GM03348 (cell line): Measurements from ENCODE around the gene BCL2L2.
"Not testable (repeated sequence)": the region's sequence is repeated elsewhere in the genome, so short reads cannot be mapped to it uniquely, and the experiment has no call there.

Experiments
- DNase-seq: peaks from one replicate; pipeline ENCODE4 v3.0.0; 2012; ENCODE audit warnings: low spot score

BCL2L2 gene

DNA sequence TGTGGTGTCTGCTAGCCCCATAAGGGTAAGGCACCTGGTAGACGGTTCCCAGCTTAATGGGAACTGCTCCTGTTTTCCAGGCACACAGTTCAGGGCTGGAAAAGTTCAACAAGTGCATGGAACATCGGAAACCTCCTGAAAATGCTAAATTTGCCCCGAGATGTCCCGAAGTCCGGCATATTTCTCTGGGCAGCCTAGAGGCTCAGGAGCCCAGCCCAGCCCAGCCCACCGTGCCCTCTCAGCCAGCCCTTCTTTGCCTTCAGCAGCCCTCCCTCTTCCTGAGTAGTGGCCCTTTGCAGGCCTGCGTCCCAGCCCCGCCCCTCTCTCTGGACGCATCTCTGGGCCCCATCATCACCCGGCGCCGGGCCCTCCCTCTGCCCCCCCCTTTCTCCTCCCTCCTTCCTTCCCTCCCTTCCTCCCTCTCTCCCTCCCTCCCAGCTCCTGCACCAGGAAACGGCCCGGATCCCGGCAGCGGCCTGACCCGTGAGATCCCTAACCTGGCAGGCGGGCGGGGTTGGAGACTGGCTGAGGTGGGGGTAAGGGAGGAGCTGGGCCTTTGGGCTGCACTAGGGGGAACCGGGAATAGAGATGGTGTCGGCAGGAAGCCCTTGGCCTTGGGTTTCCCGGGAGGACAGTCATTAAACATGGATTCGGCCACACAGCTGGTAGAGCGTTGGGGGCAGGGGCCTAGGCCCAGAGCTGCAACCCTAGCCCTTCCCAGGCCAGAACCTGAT is at the start of gene BCL2L2:
Gene BCL2L2, plus strand, starts transcription at position 422 of the 734 bp plus-strand sequence. CDS start 935 bp downstream, outside the sequence.
- DNase-seq, result peak; percentile 90

GRCh38 chr14:23258256-23258655 is 48.4 kb upstream of the BCL2L2 start:
- DNase-seq, result no peak

- no peak for DNase-seq
Observed at GRCh38 chr14:23259426-23259825, 47.2 kb upstream of the BCL2L2 start.

DNA sequence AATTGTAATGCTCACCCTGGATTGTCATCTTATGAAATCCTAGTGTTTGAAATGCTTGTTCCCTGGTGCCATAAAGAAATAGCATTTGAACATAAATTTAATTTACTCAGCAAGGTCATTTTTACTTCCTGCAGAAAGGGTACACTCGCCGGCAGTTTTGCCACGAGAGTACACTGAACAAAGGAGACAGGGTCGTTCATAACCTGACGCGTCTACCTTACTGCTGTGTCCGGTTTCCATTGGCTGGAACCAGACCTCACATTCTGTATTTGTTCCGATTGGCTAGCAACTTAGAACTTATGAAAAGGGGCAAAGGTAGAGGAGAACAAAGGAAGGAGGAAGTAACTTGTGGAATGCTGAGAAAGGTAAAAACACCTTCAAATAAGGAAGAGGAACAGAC is 45.8 kb upstream of the BCL2L2 start:
- not testable (repeated sequence) for DNase-seq

DNA sequence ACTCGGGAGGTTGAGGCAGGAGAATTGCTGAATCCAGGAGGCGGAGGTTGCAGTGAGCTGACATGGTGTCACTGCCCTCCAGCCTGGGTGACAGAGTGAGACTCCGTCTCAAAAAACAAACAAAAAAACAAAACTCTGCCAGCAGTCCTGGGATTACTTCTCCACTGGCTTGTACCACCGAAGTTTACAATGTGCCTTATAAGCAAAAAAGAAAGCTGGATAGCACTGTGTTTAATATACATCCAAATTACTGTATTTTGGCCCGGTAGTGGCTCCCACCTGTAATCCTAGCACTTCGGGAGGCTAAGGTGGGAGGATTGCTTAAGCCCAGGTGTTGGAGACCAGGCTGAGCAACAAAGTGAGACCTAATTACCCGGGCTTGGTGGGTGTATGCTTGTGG is 37.4 kb upstream of the BCL2L2 start:
- no peak for DNase-seq

DNA sequence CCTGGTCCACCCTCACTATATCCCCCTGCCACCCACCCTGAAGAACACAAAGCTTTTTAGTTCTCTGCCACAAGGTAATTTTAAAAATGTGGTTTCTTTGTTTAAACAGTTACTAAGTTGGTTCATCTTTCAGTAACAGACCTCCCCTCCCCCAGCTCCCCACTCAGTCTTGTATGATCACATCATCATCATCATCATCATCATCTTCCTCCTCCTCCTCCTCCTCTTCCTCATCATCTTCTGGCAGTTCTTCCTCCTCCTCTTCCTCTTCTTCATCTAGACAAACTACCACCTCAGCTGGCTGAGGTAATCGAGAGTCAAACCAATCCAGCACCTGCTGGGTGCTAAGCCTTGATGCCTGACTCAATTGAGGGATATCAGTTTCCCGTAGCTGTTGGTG is 31.2 kb upstream of the BCL2L2 start:
- no peak for DNase-seq

DNA sequence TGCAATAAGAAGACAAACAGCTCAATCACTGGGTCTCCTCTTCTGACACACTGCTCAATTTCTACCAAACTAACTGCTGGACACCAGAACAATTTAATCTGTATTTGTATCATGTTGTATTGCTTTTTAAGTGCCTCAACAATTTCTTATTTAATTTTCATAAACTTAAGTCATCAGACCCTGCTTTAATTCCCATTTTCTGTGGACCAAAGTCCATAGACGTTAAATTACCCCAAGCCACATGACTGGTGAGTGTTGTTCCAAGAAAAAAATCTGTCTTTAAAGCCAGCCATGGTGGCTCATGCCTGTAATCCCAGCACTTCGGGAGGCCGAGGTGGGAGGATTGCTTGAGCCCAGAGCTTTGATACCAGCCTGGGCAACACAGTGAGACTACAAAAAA is 29.4 kb upstream of the BCL2L2 start:
- DNase-seq, result no peak

- DNase-seq, result not testable (repeated sequence)
Observed at GRCh38 chr14:23277928-23278327, 28.7 kb upstream of the BCL2L2 start.

DNA sequence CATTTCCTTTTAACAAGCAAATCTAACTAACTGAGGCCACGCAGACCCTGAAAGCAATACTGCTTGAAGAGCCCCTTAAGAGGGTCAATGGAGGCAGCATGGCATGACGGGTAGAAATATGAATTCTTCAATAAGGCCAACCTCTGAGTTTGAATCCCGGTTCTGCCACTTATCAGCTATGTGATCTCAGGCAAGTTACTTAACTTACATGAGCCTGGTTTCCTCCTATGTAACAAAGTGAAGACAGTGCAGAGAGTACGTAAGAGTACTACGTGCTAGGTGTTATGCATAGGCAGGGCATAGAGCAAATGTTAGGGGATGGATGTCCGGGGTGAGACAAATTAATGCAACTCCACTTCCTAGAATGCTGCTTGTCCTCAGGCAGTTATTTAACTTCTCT is 25.4 kb upstream of the BCL2L2 start:
- no peak for DNase-seq

GRCh38 chr14:23284654-23285529 is 21.7 kb upstream of the BCL2L2 start:
- peak; percentile 18 for DNase-seq

- DNase-seq, result no peak
Observed at GRCh38 chr14:23285530-23286019, 21.1 kb upstream of the BCL2L2 start.

DNA sequence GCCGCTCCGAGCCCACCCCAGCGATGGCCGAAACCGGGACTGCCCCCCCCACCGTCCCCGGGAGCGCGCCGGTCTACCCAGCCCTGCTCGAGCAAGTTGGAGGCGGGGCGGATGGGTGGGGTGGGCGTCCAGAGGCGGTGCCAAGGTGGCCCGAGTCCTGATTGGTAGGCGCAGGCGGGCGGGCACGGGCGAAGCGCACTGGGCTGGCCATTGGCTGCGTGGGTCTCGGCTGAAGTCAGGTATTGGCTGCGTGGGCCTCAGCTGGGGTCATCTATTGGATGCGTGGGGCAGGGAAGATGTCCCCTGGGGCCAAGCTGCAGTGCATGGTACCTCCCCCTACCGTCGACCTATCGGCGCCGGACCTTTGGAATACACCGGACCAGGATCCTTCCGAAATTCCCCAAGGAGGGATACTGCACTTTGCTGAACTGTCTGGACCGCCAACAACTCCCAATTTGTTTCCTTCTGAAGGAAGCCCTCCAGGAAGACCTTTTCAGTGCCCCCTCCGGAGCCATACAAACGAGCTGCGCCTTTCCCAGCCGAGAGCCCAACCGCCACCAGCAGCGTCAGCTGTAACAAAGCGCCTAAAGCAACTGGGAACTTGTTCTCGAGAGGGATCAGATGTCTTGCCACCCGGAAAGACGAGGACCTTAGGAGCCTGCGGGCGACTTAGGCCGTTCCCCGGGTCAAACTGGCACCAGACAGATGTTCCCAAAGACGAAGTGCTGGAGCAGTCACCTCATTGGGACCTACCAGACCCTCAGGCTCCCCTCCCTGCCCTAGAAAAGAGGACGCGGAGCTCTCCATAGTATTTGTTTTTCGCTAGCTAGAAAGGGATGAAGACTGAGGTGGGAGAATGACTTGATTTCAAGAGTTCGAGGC is 20.4 kb upstream of the BCL2L2 start, which contains the start of gene HOMEZ:
Gene HOMEZ, minus strand, starts transcription at position 113 of the 882 bp plus-strand sequence. CDS start 180 bp downstream, outside the sequence.
- peak; percentile 99 for DNase-seq

DNA sequence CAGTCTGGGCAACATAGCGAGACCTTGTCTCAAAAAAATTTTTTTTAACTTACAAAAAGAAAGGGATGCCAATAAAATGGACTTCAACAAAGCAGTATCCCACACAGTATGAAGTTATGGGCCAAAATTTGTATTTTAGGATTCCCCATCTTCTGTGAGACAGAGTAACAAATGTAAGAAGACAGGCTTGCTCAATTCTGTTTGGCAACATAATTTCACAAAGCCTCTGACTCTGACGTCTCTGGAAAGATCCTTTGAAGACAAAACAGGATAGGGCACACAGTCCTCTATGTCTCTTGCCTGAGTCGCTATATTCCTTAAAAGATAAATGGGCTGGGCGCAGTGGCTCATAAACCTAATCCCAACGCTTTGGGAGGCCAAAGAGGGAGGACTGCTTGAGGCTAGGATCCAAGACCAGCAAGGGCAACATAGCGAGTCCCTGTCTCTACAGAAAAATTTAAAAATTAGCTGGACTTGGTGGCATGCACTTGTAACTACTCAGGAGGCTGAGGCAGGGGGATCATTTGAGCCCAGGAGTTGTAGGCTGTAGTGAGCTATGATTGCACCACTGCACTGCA is 19.6 kb upstream of the BCL2L2 start:
- no peak for DNase-seq

DNA sequence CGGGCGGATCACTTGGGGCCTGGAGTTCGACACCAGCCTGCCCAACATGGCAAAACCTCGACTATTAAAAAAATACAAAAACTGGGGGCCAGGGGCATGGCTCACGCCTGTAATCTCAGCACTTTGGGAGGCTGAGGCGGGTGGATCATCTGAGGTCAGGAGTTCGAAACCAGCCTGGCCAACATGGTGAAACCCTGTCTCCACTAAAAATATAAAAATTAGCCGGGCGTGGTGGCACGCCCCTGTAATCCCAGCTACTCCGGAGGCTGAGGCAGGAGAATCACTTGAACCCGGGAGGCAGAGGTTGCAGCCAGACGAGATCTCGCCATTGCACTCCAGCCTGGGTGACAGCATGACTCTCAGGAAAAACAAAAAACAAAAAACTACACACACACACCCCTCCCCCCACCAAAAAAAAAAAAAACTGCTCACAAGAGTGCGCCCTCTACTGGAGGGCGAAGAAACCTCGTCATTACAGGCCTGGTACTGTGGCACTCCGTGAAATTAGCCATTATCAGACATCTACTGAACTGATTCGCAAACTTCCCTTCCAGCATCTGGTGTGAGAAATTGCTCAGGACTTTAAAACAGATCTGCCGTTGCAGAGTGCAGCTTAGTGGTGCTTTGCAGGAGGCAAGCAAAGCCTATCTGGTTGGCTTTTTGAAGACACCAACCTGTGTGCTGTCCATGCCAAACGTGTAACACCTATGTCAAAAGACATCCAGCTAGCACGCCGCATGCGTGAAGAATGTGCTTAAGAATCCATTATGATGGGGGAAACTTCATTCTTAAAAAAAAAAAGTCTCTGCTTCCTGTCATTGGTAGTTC is 11.7 kb upstream of the BCL2L2 start:
- DNase-seq, result peak; percentile 37

DNA sequence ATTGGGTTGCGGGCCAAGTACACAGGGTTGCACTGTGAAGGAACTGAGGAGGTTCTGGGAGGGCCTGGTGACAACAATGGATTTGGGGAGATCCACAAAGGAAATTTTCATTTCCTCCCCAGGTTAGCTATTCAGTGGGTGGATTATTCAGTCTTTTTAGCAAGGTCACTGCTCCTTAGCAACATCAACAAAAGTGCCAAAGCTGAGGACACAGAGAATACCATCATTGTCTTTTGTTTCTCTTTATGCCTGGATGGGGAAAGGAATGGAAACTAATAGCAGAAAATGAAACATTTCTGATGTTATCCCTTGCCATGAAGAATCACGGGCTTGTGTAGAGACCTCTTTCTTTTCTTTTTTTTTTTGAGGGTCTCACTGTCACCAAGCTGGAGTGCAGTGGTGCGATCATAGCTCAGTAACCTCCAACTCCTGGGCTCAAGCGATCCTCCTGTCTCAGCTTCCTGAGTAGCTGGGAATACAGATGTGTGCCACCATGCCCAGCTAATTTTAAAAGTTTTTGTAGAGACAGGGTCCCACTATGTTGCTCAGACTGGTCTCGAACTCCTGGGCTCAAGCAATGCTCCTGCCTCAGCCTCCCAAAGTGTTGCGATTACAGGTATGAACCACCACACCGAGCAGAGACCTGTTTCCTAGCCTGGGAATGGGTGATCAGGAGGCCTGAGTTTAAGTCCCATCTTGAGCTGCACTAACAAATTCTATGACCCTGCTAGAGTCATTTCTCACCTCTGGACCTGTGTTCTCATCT is 10.4 kb upstream of the BCL2L2 start:
- DNase-seq, result no peak

DNA sequence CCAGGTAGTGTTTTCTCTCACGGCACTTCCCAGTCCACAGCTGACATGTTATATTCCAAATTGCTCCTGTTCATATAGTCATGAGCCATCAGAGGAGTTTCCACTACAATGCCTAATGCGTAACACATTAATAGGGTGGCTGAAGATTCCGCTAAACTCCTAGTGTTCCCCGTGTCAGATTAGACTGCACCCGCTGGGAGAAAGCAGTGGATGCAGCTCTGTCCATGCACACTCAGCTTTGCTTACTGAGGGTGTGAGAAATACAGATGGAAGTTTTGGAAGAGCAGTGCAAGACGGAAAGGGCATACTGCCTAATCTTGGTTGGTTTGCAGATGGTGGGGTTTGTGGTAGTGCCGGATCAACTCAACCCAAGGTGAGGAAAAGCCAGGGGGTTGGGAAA is 9.5 kb upstream of the BCL2L2 start:
- no peak for DNase-seq

DNA sequence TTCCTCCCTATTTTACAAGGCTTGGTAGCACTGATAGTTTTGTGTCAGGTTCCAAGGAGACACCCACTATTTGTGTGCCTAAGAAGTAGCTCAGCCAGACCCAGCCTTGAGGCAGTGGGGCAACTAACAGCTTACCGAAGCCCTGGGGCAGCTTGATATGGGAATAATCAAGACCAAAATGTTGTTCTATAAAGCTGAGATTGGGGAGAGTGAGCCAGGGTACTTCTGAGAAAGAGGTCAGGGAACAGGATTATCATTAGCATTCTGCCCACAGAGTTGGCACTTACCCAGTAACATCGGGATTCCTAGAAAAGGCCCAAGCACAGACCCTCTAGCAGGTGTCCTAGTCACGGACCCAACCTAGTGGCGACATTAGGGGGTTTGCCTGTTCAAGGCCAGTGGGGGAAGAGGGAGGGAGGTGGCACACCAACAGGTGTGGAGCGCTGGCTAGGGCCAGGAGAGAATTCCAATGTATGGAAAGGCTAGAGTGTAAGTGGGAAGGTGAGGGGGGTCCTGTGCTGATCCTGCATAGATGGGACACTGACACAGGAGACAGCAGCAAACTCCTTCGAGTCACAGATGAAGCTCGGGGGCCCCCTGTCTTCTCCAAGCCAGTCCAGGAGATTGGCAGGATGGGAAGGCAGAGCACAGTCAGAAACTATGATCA is 8.9 kb upstream of the BCL2L2 start:
- no peak for DNase-seq

GRCh38 chr14:23299211-23299957 is 7.2 kb upstream of the BCL2L2 start:
- DNase-seq, result peak; percentile 27
